ENCODE data around the gene C19orf67.

The C19orf67 gene

GRCh38 chr19:14091081-14091812, 5.7 kb upstream of the C19orf67 start:
- Histone ChIP-seq H3K9me3 (ENCODE audit: severe bottlenecking) (peaks cover 9% of the 10 kb centered on the region), H3K27me3 (ENCODE audit: insufficient read depth, low read depth, severe bottlenecking) (no peaks in the 10 kb centered on the region), H3K36me3 (peaks cover 33% of the 10 kb centered on the region), H3K4me3 (ENCODE audit: low read depth, low read length) (peak overlapping the region; percentile 74), H3K27ac (peak overlapping the region; percentile 84)
- peak; percentile 55 for DNase-seq
- 0 out of 2 replicates have a peak, but pooled peaks have one; percentile 19 for TF ChIP-seq CTCF (IDR thresholded peaks at IDR 0.05; ENCODE audit: low read depth, low read length)

GRCh38 chr19:14090509-14091080, 5.0 kb upstream of the C19orf67 start, which contains the start of gene SAMD1:
Gene SAMD1 (minus strand): TSS chr19:14090751.
- no peak for TF ChIP-seq CTCF (IDR thresholded peaks at IDR 0.05; ENCODE audit: low read depth, low read length)
- H3K27me3 ChIP-seq (ENCODE audit: insufficient read depth, low read depth, severe bottlenecking) = no peaks in the 10 kb centered on the region
- peaks cover 35% of the 10 kb centered on the region for H3K36me3 ChIP-seq
- peak within 1 kb of the TSS; percentile 74 for H3K4me3 ChIP-seq (ENCODE audit: low read depth, low read length)
- peak; percentile 91 for DNase-seq
- peak within 1 kb of the TSS; percentile 95 for H3K27ac ChIP-seq
- peaks cover 9% of the 10 kb centered on the region for H3K9me3 ChIP-seq (ENCODE audit: severe bottlenecking)

GRCh38 chr19:14089662-14090508, 4.3 kb upstream of the C19orf67 start:
- Histone ChIP-seq H3K9me3 (ENCODE audit: severe bottlenecking) (peaks cover 9% of the 10 kb centered on the region), H3K36me3 (peaks cover 35% of the 10 kb centered on the region), H3K27ac (peak overlapping the region; percentile 95), H3K4me3 (ENCODE audit: low read depth, low read length) (peak overlapping the region; percentile 56), H3K27me3 (ENCODE audit: insufficient read depth, low read depth, severe bottlenecking) (no peaks in the 10 kb centered on the region)
- TF ChIP-seq CTCF (IDR thresholded peaks at IDR 0.05; ENCODE audit: low read depth, low read length) = no peak
- DNase-seq = peak; percentile 60

DNA sequence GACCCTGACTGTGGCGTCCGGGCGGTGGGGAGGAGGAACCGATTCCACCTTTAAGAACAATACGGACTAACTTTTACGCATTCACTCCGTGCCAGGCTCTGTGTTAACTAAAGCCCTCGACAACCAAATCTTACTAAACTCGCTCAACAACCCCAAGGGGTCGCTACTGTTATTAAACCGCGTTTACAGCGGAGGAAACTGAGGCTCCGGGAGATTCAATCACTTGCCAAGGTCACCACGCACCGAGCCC, 3.8 kb upstream of the C19orf67 start:
- Histone ChIP-seq H3K27ac (peak overlapping the region; percentile 95; the same call in 1 of the 2 replicates), H3K36me3 (peaks cover 35% of the 10 kb centered on the region), H3K27me3 (ENCODE audit: insufficient read depth, low read depth, severe bottlenecking) (no peaks in the 10 kb centered on the region), H3K9me3 (ENCODE audit: severe bottlenecking) (peaks cover 9% of the 10 kb centered on the region), H3K4me3 (ENCODE audit: low read depth, low read length) (peak overlapping the region; percentile 46)
- DNase-seq = peak; percentile 27
- TF ChIP-seq CTCF (IDR thresholded peaks at IDR 0.05; ENCODE audit: low read depth, low read length) = no peak

DNA sequence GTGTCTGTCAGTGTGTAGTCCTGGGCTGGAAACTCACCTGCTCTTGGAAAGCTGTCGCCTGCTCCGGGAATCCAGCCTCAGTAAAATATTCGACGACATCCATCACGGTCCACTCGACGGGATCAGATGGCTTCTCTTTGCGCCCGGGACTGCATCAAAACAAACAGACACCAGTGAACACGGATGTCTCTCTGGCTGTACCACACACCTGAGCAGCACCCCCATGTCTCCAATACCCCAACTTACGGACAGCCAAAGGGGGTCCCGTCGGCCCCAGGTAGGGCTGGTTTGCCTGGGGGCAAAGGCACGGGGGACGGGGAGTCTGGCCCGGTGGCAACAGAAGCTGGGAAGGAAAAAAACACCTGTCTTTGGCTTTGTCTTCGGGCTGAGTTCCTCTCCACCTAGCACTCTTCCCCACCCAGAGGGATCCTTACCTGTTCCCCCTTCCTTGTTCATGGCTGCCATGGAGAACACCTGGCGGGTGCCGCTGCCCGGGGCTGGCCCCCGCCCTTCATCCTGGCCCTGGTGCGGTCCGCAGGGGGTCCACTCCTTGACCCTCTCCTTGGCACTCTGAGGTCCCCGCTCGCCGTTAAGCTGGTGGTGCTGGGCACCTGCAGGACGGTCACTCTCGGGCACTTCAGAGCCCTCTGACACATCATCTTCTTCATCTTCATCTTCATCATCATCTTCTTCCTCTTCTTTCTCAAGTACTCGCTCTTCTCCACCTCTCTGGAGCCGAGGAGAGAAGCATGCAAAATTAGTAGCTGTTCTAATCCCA, 3.2 kb upstream of the C19orf67 start:
- Histone ChIP-seq H3K9me3 (ENCODE audit: severe bottlenecking) (peaks cover 9% of the 10 kb centered on the region), H3K27ac (no peak overlapping the region), H3K36me3 (peaks cover 35% of the 10 kb centered on the region), H3K27me3 (ENCODE audit: insufficient read depth, low read depth, severe bottlenecking) (no peaks in the 10 kb centered on the region), H3K4me3 (ENCODE audit: low read depth, low read length) (peak overlapping the region; percentile 46)
- no peak for DNase-seq
- TF ChIP-seq CTCF (IDR thresholded peaks at IDR 0.05; ENCODE audit: low read depth, low read length) = no peak
